Ectodermal cell (in vitro differentiated cells): ENCODE data around the gene PNMA8B.

Source experiments
- H3K27ac ChIP-seq: 2 replicates; pipeline ENCODE4 v1.7.0; 2013; ENCODE audit warnings: mild to moderate bottlenecking, low read depth, low read length; ENCODE audit not compliant: insufficient read depth, poor library complexity, severe bottlenecking
- H3K27me3 ChIP-seq: 2 replicates; pipeline ENCODE4 v1.7.0; 2013; ENCODE audit warnings: mild to moderate bottlenecking, low read length; ENCODE audit not compliant: insufficient read depth, control insufficient read depth, poor library complexity, severe bottlenecking
- H3K36me3 ChIP-seq: one replicate; pipeline ENCODE4 v1.7.0; 2013; ENCODE audit warnings: low read length; ENCODE audit not compliant: control insufficient read depth, insufficient read depth
- H3K4me1 ChIP-seq: one replicate; pipeline ENCODE4 v1.7.0; 2013; ENCODE audit warnings: low read length; ENCODE audit not compliant: control insufficient read depth, insufficient read depth
- H3K4me3 ChIP-seq: 2 replicates; pipeline ENCODE4 v1.7.0; 2013; ENCODE audit warnings: low read depth, low read length, control low read depth; ENCODE audit not compliant: insufficient read depth
- H3K9me3 ChIP-seq: 2 replicates; pipeline ENCODE4 v1.7.0; 2013; ENCODE audit warnings: mild to moderate bottlenecking, low read length, moderate library complexity; ENCODE audit not compliant: control insufficient read depth
- WGBS, 2 experiments: methylation state at CpG; one replicate each; pipeline ENCODE4 v1.1.7; 2013; ENCODE audit warnings: missing lambda C conversion rate in 2 of 2; 5-methylcytosine and 5-hydroxymethylcytosine counted together

The PNMA8B gene

GRCh38 chr19:46460055-46460454 lies 35.6 kb downstream of the PNMA8B start:
- Histone ChIP-seq H3K27ac (no peak overlapping the region), H3K4me1 (no peaks in the 10 kb centered on the region), H3K36me3 (no peaks in the 10 kb centered on the region), H3K4me3 (no peak overlapping the region), H3K9me3 (no peaks in the 10 kb centered on the region), H3K27me3 (no peaks in the 10 kb centered on the region)
- WGBS, 2 experiments: 93 to 96% methylated on average over 2 of the region's 2 CpGs

GRCh38 chr19:46456930-46457329 lies 38.7 kb downstream of the PNMA8B start:
- no peaks in the 10 kb centered on the region for H3K9me3 ChIP-seq
- no peak overlapping the region for H3K27ac ChIP-seq
- H3K36me3 ChIP-seq: no peaks in the 10 kb centered on the region
- no peak overlapping the region for H3K4me3 ChIP-seq
- WGBS, 2 experiments: 89 to 95% methylated on average over 5 of the region's 5 CpGs
- H3K27me3 ChIP-seq: no peaks in the 10 kb centered on the region
- no peaks in the 10 kb centered on the region for H3K4me1 ChIP-seq

GRCh38 chr19:46454244-46454643 lies 41.4 kb downstream of the PNMA8B start:
- Histone ChIP-seq H3K27ac (no peak overlapping the region), H3K27me3 (no peaks in the 10 kb centered on the region), H3K4me3 (no peak overlapping the region), H3K9me3 (no peaks in the 10 kb centered on the region), H3K36me3 (no peaks in the 10 kb centered on the region), H3K4me1 (no peaks in the 10 kb centered on the region)
- WGBS, 2 experiments: 73 to 92% methylated on average over 2 to 3 of the region's 3 CpGs

- WGBS, 2 experiments: 93 to 94% methylated on average over 6 of the region's 6 CpGs
- Histone ChIP-seq H3K27me3 (no peaks in the 10 kb centered on the region), H3K9me3 (no peaks in the 10 kb centered on the region), H3K27ac (no peak overlapping the region), H3K4me3 (no peak overlapping the region), H3K36me3 (no peaks in the 10 kb centered on the region), H3K4me1 (no peaks in the 10 kb centered on the region)
Observed at GRCh38 chr19:46453661-46454060, 42.0 kb downstream of the PNMA8B start.

GRCh38 chr19:46452186-46452585 lies 43.5 kb downstream of the PNMA8B start:
- Histone ChIP-seq H3K9me3 (no peaks in the 10 kb centered on the region), H3K4me1 (no peaks in the 10 kb centered on the region), H3K27me3 (no peaks in the 10 kb centered on the region), H3K4me3 (no peak overlapping the region), H3K36me3 (no peaks in the 10 kb centered on the region), H3K27ac (no peak overlapping the region)
- 59 to 63% methylated on average over 4 of the region's 4 CpGs for WGBS, 2 experiments

GRCh38 chr19:46451352-46451751 lies 44.3 kb downstream of the PNMA8B start:
- WGBS, 2 experiments: 91 to 92% methylated on average over 5 to 6 of the region's 6 CpGs
- H3K36me3 ChIP-seq: no peaks in the 10 kb centered on the region
- H3K4me1 ChIP-seq: no peaks in the 10 kb centered on the region
- H3K9me3 ChIP-seq: no peaks in the 10 kb centered on the region
- H3K27ac ChIP-seq: no peak overlapping the region
- H3K4me3 ChIP-seq: no peak overlapping the region
- no peaks in the 10 kb centered on the region for H3K27me3 ChIP-seq

GRCh38 chr19:46450737-46451136 lies 44.9 kb downstream of the PNMA8B start:
- Histone ChIP-seq H3K9me3 (no peaks in the 10 kb centered on the region), H3K36me3 (no peaks in the 10 kb centered on the region), H3K27ac (no peak overlapping the region), H3K4me3 (no peak overlapping the region), H3K4me1 (no peaks in the 10 kb centered on the region), H3K27me3 (no peaks in the 10 kb centered on the region)
- WGBS, 2 experiments: 83 to 85% methylated on average over 3 to 5 of the region's 5 CpGs

- Histone ChIP-seq H3K4me1 (no peaks in the 10 kb centered on the region), H3K9me3 (no peaks in the 10 kb centered on the region), H3K27me3 (no peaks in the 10 kb centered on the region), H3K36me3 (no peaks in the 10 kb centered on the region), H3K4me3 (no peak overlapping the region), H3K27ac (no peak overlapping the region)
- 66 to 69% methylated on average over 7 of the region's 7 CpGs for WGBS, 2 experiments
Observed at GRCh38 chr19:46449228-46449627, 46.4 kb downstream of the PNMA8B start.

GRCh38 chr19:46448601-46449000 lies 47.1 kb downstream of the PNMA8B start:
- Histone ChIP-seq H3K9me3 (no peaks in the 10 kb centered on the region), H3K4me1 (no peaks in the 10 kb centered on the region), H3K27ac (no peak overlapping the region), H3K4me3 (no peak overlapping the region), H3K27me3 (no peaks in the 10 kb centered on the region), H3K36me3 (no peaks in the 10 kb centered on the region)
- 92 to 96% methylated on average over 9 to 10 of the region's 10 CpGs for WGBS, 2 experiments

- H3K4me3 ChIP-seq: no peak overlapping the region
- H3K27me3 ChIP-seq: no peaks in the 10 kb centered on the region
- no peaks in the 10 kb centered on the region for H3K36me3 ChIP-seq
- 90 to 93% methylated on average over 5 of the region's 5 CpGs for WGBS, 2 experiments
- no peak overlapping the region for H3K27ac ChIP-seq
- H3K9me3 ChIP-seq: no peaks in the 10 kb centered on the region
- no peaks in the 10 kb centered on the region for H3K4me1 ChIP-seq
Observed at GRCh38 chr19:46447824-46448223, 47.8 kb downstream of the PNMA8B start.

- WGBS, 2 experiments: 53 to 82% methylated on average over 1 to 3 of the region's 3 CpGs
- Histone ChIP-seq H3K4me3 (no peak overlapping the region), H3K9me3 (no peaks in the 10 kb centered on the region), H3K27ac (no peak overlapping the region), H3K27me3 (no peaks in the 10 kb centered on the region), H3K4me1 (no peaks in the 10 kb centered on the region), H3K36me3 (no peaks in the 10 kb centered on the region)
Observed at GRCh38 chr19:46447006-46447405, 48.7 kb downstream of the PNMA8B start.
